GM18498 (cell line): ENCODE results near the gene IL17F.
"Not testable (repeated sequence)": the region's sequence is repeated elsewhere in the genome, so short reads cannot be mapped to it uniquely, and the experiment has no call there.

Experiments used
- ATAC-seq: cut with Tn5 transposase; IDR thresholded peaks from one replicate; pipeline ENCODE4 v1.9.1; 2021; ENCODE audit warnings: mild to moderate bottlenecking, moderate library complexity; ENCODE audit not compliant: unreplicated experiment

IL17F gene

DNA sequence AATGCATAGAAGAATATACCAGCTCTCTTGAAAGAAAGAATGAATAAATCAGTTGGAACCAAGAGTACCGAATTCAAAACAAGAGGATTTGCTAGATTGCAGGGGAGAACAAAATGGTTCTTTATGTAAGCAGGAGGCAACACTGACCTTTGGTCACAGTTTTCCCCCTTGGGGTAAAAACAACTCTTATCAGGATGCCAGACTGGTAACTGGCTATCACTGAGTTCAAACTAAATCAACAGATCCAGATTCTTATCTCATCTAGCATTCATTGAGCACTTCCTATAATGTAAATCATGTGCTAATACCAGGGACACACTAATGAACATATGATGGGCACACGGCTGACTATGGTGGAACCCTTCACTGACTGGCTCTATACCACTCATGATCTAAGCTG lies 4.8 kb upstream of the IL17F start:
- ATAC-seq = no peak

- ATAC-seq = no peak
Observed at GRCh38 chr6:52245425-52245824, 1.1 kb upstream of the IL17F start.

GRCh38 chr6:52243282-52243893 lies 912 bp downstream of the IL17F start:
- ATAC-seq = no peak

DNA sequence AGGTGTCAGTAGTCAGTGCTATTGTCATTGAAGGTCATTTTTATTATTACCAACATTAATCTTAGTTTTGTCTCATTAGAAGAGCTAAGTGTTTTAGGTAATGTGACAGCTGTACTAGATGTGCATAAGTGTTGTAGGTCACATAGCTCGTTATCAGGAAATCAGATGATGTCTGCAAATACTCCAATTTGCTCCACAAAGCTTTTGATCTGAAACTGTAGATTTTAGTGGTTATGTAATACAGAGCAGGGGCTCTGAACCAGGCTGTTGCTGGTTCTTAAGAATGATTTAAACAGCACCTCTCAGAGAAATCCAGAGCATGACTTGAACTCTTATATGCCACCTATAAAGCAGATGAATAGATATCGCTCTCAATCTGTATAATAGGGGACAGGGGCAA lies 2.5 kb downstream of the IL17F start:
- ATAC-seq = no peak

- ATAC-seq = peak; percentile 78
Observed at GRCh38 chr6:52233975-52234823, 10.1 kb downstream of the IL17F start.

GRCh38 chr6:52233005-52233404 lies 11.3 kb downstream of the IL17F start:
- ATAC-seq = no peak

DNA sequence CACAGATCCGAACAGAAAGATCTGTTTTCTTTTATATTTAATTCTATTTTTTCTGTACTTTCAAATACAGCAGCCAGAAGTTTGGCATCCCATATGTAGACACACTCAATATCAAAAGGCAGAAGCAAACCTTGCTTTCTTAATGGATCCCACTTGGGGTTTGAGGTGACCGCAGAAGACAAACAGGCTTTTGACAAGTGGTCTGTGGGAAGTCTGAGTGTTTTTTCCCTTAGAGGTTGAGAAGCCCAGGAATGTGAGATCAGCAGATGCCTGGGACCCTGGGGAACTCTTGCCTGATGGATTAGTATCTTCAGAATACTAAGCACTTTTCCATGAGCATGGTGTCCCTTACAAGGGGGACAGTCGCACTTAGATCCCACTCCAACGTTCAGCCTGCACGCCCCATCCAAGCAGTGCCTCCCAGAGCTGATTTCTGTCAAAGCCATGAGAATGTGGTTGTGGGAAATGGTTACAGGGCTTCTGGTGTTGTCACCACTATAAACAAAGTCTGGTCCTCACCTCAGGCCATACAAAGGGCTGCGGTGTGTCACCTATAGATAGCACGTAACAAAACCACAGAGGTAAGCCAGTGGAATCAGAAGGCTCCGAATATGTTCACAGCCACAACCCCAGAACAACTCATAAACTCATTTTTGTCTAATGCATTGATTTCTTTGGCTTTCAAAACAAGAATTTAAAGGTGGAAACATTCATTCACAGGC lies 12.7 kb downstream of the IL17F start:
- no peak for ATAC-seq

DNA sequence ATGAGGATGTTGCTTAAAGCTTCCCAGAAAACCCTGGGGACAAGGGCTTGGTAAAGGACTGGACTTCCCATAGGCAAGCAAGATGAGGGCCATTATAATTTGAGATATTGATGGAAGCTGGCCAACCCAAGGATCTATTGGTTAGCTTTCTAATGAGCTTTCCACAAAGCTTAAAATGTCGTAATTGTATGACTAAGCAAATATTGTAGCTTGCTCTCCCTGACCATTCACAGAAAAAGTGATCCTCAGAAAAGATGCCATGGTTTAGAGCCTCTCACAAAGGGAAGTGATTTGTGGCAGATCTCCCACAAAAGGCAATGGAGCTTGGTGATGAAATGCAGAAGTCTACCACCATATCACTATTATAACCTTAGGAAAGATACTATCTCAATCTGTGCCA lies 13.6 kb downstream of the IL17F start:
- ATAC-seq = no peak

GRCh38 chr6:52227495-52227894 lies 16.8 kb downstream of the IL17F start:
- ATAC-seq = peak; percentile 100

- peak; percentile 86 for ATAC-seq
Observed at GRCh38 chr6:52221302-52221701, 23.0 kb downstream of the IL17F start.

DNA sequence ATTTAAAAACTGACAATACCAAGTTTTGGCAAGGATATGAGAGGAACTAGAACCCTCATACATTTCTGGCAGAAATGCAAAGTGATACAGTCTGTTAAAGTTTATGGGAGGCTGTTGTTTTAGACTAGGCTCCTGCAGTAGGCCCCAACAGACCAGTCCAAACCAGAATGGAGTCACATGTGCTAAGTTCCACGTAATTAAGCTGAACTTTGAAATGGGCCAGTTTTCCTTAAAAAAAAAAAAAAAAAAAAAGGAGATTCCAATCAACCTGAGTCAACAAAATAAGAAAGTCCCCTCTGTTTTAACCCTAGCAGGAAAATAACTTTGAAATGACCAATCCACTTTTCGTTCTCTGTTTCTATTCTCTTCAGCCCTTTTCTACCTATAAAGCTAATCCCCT lies 26.5 kb downstream of the IL17F start:
- ATAC-seq = no peak

- peak; percentile 48 for ATAC-seq
Observed at GRCh38 chr6:52216932-52217575, 27.2 kb downstream of the IL17F start.

DNA sequence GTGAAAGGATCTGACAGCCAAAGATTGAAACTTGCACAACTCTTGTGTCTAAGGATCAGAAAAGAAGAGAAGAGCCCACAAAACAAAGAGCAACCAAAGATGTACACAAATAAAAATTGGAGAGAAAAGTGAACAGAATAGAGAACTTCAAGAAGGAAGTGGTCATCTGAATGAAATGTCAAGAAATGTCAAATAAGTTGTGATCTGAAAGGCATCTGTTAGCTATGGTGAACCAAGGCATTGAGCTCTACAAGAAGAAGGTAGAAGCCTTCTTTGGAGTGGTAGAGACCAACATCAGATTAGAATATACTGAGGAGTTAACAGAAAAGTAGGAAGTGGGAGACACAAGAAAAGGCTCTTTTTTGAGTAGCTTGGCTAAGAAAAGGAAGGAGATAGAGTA lies 28.5 kb downstream of the IL17F start:
- ATAC-seq = no peak

GRCh38 chr6:52213127-52213526 lies 31.2 kb downstream of the IL17F start:
- ATAC-seq = no peak

- ATAC-seq = peak; percentile 81
Observed at GRCh38 chr6:52210227-52210626, 34.1 kb downstream of the IL17F start.

GRCh38 chr6:52209770-52210169 lies 34.5 kb downstream of the IL17F start:
- ATAC-seq = peak; percentile 39

- ATAC-seq = no peak
Observed at GRCh38 chr6:52208612-52209011, 35.7 kb downstream of the IL17F start.

GRCh38 chr6:52207066-52207465 lies 37.2 kb downstream of the IL17F start:
- no peak for ATAC-seq

GRCh38 chr6:52201493-52201892 lies 42.8 kb downstream of the IL17F start:
- no peak for ATAC-seq

DNA sequence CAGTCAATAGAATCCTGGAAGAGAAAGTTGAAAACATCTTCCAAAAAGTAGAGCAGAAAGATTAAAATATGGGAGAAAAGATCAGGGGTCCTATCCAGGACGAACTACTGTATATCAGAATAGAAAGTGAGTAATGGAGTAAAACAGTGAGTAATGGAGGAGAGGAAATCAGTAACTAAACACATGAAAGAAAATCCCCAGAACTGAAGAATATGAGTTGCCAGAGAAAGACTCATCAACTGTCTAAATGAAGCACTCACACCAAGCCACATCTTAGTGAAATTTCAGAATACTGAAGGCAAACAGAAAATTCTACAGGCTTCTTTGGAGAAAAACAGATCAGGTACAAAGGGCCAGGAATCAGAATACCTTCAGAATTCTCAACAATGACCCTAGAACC lies 43.3 kb downstream of the IL17F start:
- no peak for ATAC-seq

- not testable (repeated sequence) for ATAC-seq
Observed at GRCh38 chr6:52200088-52200487, 44.2 kb downstream of the IL17F start.
